Smooth muscle cell of the umbilical artery (primary cell): ENCODE data around the gene DLG2. TPM values are rescaled to one million over a fixed set of nuclear protein-coding genes. Genes with fewer than 3 reads are reported as not detected.

Experiments
- total RNA-seq: library from RNA; depleted of rRNA; stranded (reverse); fragments of >200 nt; gene quantifications from 2 replicates; pipeline ENCODE4 v1.2.3, GENCODE V29; 2014

DLG2 gene
- 1.5 and 2.1 TPM in 2 replicates for total RNA-seq

GRCh38 chr11:85627332-85627997 lies at the start of gene DLG2:
Gene DLG2, minus strand, starts transcription at chr11:85627344.

GRCh38 chr11:85664615-85665481 lies 37.7 kb upstream of the DLG2 start, which contains the start of gene CREBZF:
Gene CREBZF, minus strand, starts transcription at chr11:85665129. Its CDS starts 254 bp downstream, at chr11:85664875.

GRCh38 chr11:85647604-85648299 lies 20.6 kb upstream of the DLG2 start, which contains the start of gene TMEM126A:
Gene TMEM126A, plus strand, starts transcription at chr11:85647967. Its CDS starts 2,289 bp downstream, at chr11:85650256.

GRCh38 chr11:85627998-85628770 lies 1.0 kb upstream of the DLG2 start, which contains the start of gene TMEM126B:
Gene TMEM126B, plus strand, starts transcription at chr11:85628593. Its CDS starts 15 bp downstream, at chr11:85628608.

Other genes with a start within 250 kb of the DLG2 start
- 52.2 and 63.0 TPM in 2 replicates for gene TMEM126B, start 1.2 kb upstream of the DLG2 start, total RNA-seq
- 19.6 and 35.6 TPM in 2 replicates for gene TMEM126A, start 20.6 kb upstream of the DLG2 start, total RNA-seq
- 38.3 and 46.3 TPM in 2 replicates for gene CREBZF, start 37.8 kb upstream of the DLG2 start, total RNA-seq
- 2.5 and 3.6 TPM in 2 replicates for gene CCDC89, start 58.9 kb upstream of the DLG2 start, total RNA-seq
- gene SYTL2, start 183.8 kb upstream of the DLG2 start, total RNA-seq, result 14.3 and 22.7 TPM in 2 replicates
- gene CCDC83, start 228.0 kb upstream of the DLG2 start, total RNA-seq, result not detected in 2 replicates